ENCODE results near the gene EML6.

EML6 gene

GRCh38 chr2:54879598-54880332 is 156.3 kb downstream of the EML6 start:
- TF ChIP-seq TAF1 (IDR thresholded peaks at IDR 0.05; ENCODE audit: borderline replicate concordance, insufficient read depth, low read length) (no peak), SIN3A (IDR thresholded peaks at IDR 0.05; ENCODE audit: borderline replicate concordance, insufficient read depth, low read length) (no peak), POLR2AphosphoS5 (IDR thresholded peaks at IDR 0.05; ENCODE audit: low read depth, low read length) (no peak), REST (IDR thresholded peaks at IDR 0.05; ENCODE audit: insufficient read depth in 1 of 2, low read depth in 2 of 2, low read length in 2 of 2) (no peak), FOXP2 (optimal IDR thresholded peaks at IDR 0.05; ENCODE audit: borderline replicate concordance, extremely low read depth, extremely low read length, insufficient read depth) (no peak)

- TF ChIP-seq FOXP2 (optimal IDR thresholded peaks at IDR 0.05; ENCODE audit: borderline replicate concordance, extremely low read depth, extremely low read length, insufficient read depth) (no peak), REST (IDR thresholded peaks at IDR 0.05; ENCODE audit: insufficient read depth in 1 of 2, low read depth in 2 of 2, low read length in 2 of 2) (no peak), TAF1 (IDR thresholded peaks at IDR 0.05; ENCODE audit: borderline replicate concordance, insufficient read depth, low read length) (no peak), SIN3A (IDR thresholded peaks at IDR 0.05; ENCODE audit: borderline replicate concordance, insufficient read depth, low read length) (no peak), POLR2AphosphoS5 (IDR thresholded peaks at IDR 0.05; ENCODE audit: low read depth, low read length) (no peak)
These were observed 157.0 kb downstream of the EML6 start for GRCh38 chr2:54880428-54880827.

GRCh38 chr2:54881759-54882158 is 158.3 kb downstream of the EML6 start:
- TF ChIP-seq FOXP2 (optimal IDR thresholded peaks at IDR 0.05; ENCODE audit: borderline replicate concordance, extremely low read depth, extremely low read length, insufficient read depth) = no peak
- TF ChIP-seq TAF1 (IDR thresholded peaks at IDR 0.05; ENCODE audit: borderline replicate concordance, insufficient read depth, low read length) = no peak
- no peak for TF ChIP-seq REST (IDR thresholded peaks at IDR 0.05; ENCODE audit: insufficient read depth in 1 of 2, low read depth in 2 of 2, low read length in 2 of 2)
- no peak for TF ChIP-seq POLR2AphosphoS5 (IDR thresholded peaks at IDR 0.05; ENCODE audit: low read depth, low read length)
- no peak for TF ChIP-seq SIN3A (IDR thresholded peaks at IDR 0.05; ENCODE audit: borderline replicate concordance, insufficient read depth, low read length)

- TF ChIP-seq FOXP2 (optimal IDR thresholded peaks at IDR 0.05; ENCODE audit: borderline replicate concordance, extremely low read depth, extremely low read length, insufficient read depth) (no peak), POLR2AphosphoS5 (IDR thresholded peaks at IDR 0.05; ENCODE audit: low read depth, low read length) (no peak)
These were observed 162.4 kb downstream of the EML6 start for GRCh38 chr2:54885891-54886290.

- TF ChIP-seq FOXP2 (optimal IDR thresholded peaks at IDR 0.05; ENCODE audit: borderline replicate concordance, extremely low read depth, extremely low read length, insufficient read depth) (no peak), SIN3A (IDR thresholded peaks at IDR 0.05; ENCODE audit: borderline replicate concordance, insufficient read depth, low read length) (no peak), REST (IDR thresholded peaks at IDR 0.05; ENCODE audit: insufficient read depth in 1 of 2, low read depth in 2 of 2, low read length in 2 of 2) (no peak), POLR2AphosphoS5 (IDR thresholded peaks at IDR 0.05; ENCODE audit: low read depth, low read length) (no peak), TAF1 (IDR thresholded peaks at IDR 0.05; ENCODE audit: borderline replicate concordance, insufficient read depth, low read length) (no peak)
These were observed 164.5 kb downstream of the EML6 start for GRCh38 chr2:54887850-54888545.
